Osteoblast (primary cell): ENCODE measurements around the gene BIN1. TPM values are rescaled to one million over a fixed set of nuclear protein-coding genes. Genes with fewer than 3 reads are reported as not detected.
A peak's percentile ranks its signal among the peaks of the same experiment; 100 is the strongest.

Experiments used
- DNase-seq: peaks from one replicate; pipeline ENCODE4 v3.0.0; 2011; ENCODE audit warnings: low spot score, mixed read lengths; ENCODE audit not compliant: insufficient read length; ENCODE audit errors: missing footprints
- H2AFZ ChIP-seq: 2 replicates; pipeline ENCODE4 v1.6.0; 2011; ENCODE audit warnings: mild to moderate bottlenecking, low read length
- H3K27ac ChIP-seq: 2 replicates; pipeline ENCODE4 v1.5.1; 2011; ENCODE audit warnings: mild to moderate bottlenecking, low read depth, low read length, moderate library complexity
- H3K27me3 ChIP-seq: 2 replicates; pipeline ENCODE4 v1.6.0; 2012; ENCODE audit warnings: mild to moderate bottlenecking, control low read depth, inconsistent platforms, low read length, moderate library complexity; ENCODE audit not compliant: insufficient read depth
- H3K36me3 ChIP-seq: 2 replicates; pipeline ENCODE4 v1.5.1; 2011; ENCODE audit warnings: mild to moderate bottlenecking, low read length, control low read depth, moderate library complexity; ENCODE audit not compliant: insufficient read depth
- H3K4me1 ChIP-seq: 2 replicates; pipeline ENCODE4 v1.5.1; 2011; ENCODE audit warnings: mild to moderate bottlenecking, low read length, control low read depth, moderate library complexity; ENCODE audit not compliant: insufficient read depth
- H3K4me2 ChIP-seq: 2 replicates; pipeline ENCODE4 v1.6.0; 2011; ENCODE audit warnings: mild to moderate bottlenecking, low read length; ENCODE audit not compliant: insufficient read depth
- H3K4me3 ChIP-seq: fragments of 200-600 bp; sonication (generic); 3 replicates; pipeline ENCODE4 v1.5.1; 2012; ENCODE audit warnings: mild to moderate bottlenecking, low read length, inconsistent platforms; ENCODE audit not compliant: insufficient read depth
- H3K79me2 ChIP-seq: 2 replicates; pipeline ENCODE4 v1.6.0; 2012; ENCODE audit warnings: mild to moderate bottlenecking, low read length, control low read depth, inconsistent platforms; ENCODE audit not compliant: insufficient read depth
- H3K9me3 ChIP-seq: 2 replicates; pipeline ENCODE4 v1.5.1; 2011; ENCODE audit warnings: low read depth, low read length, control low read depth
- H4K20me1 ChIP-seq: 2 replicates; pipeline ENCODE4 v1.6.0; 2012; ENCODE audit warnings: mild to moderate bottlenecking, low read length, control low read depth; ENCODE audit not compliant: insufficient read depth
- CTCF ChIP-seq: IDR thresholded peaks from 2 replicates; pipeline ENCODE4 v1.5.1; 2011; ENCODE audit warnings: mild to moderate bottlenecking, low read depth, low read length, moderate library complexity; ENCODE audit errors: extremely low read depth
- total RNA-seq: library from RNA; depleted of rRNA; stranded (reverse); fragments of >200 nt; gene quantifications from 2 replicates; pipeline ENCODE4 v1.2.3, GENCODE V29; 2012

Gene BIN1
- total RNA-seq, 1 donor = 85.4 TPM

- TF ChIP-seq CTCF = no peak
- H3K4me3 ChIP-seq = no peak overlapping the region
- H3K27me3 ChIP-seq = no peaks in the 10 kb centered on the region
- DNase-seq = peak; percentile 89
- no peaks in the 10 kb centered on the region for H3K4me1 ChIP-seq
- no peak overlapping the region for H3K4me2 ChIP-seq
- H3K36me3 ChIP-seq = peaks cover 10% of the 10 kb centered on the region
- H3K79me2 ChIP-seq = no peaks in the 10 kb centered on the region
- peaks cover 5% of the 10 kb centered on the region for H4K20me1 ChIP-seq
- no peak overlapping the region for H3K27ac ChIP-seq
- no peaks in the 10 kb centered on the region for H3K9me3 ChIP-seq
- H2AFZ ChIP-seq = no peak overlapping the region
Measured at GRCh38 chr2:127056631-127057370, 50.2 kb downstream of the BIN1 start.

- H3K27ac ChIP-seq = no peak overlapping the region
- no peaks in the 10 kb centered on the region for H3K27me3 ChIP-seq
- no peak for TF ChIP-seq CTCF
- peaks cover 5% of the 10 kb centered on the region for H4K20me1 ChIP-seq
- DNase-seq = peak; percentile 70
- no peaks in the 10 kb centered on the region for H3K79me2 ChIP-seq
- no peaks in the 10 kb centered on the region for H3K4me1 ChIP-seq
- H3K36me3 ChIP-seq = peaks cover 10% of the 10 kb centered on the region
- no peaks in the 10 kb centered on the region for H3K9me3 ChIP-seq
- no peak overlapping the region for H3K4me3 ChIP-seq
- H3K4me2 ChIP-seq = no peak overlapping the region
- H2AFZ ChIP-seq = no peak overlapping the region
Measured at GRCh38 chr2:127056086-127056485, 50.9 kb downstream of the BIN1 start.

DNA sequence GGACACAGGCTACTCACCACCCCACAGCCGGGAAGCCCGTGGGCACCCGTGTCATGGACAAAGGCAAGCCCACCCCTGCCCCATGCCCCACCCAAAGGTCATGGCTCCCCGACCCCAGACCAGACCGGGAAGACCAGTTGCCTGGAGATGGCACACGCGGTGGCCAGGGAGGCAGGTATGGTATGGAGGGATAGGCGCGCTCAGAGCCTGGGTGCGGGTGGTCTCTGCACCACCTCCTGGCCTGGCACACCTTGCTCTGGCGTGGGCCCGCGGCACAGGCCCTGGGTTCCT lies 51.2 kb downstream of the BIN1 start:
- no peaks in the 10 kb centered on the region for H3K4me1 ChIP-seq
- H3K27ac ChIP-seq = no peak overlapping the region
- TF ChIP-seq CTCF = no peak
- no peaks in the 10 kb centered on the region for H3K79me2 ChIP-seq
- H3K27me3 ChIP-seq = no peaks in the 10 kb centered on the region
- no peak overlapping the region for H3K4me2 ChIP-seq
- peaks cover 5% of the 10 kb centered on the region for H4K20me1 ChIP-seq
- H3K36me3 ChIP-seq = peaks cover 10% of the 10 kb centered on the region
- no peaks in the 10 kb centered on the region for H3K9me3 ChIP-seq
- no peak overlapping the region for H3K4me3 ChIP-seq
- H2AFZ ChIP-seq = no peak overlapping the region
- peak; percentile 77 for DNase-seq

GRCh38 chr2:127054996-127055785 lies 51.8 kb downstream of the BIN1 start:
- peak; percentile 80 for DNase-seq
- Histone ChIP-seq H4K20me1 (peaks cover 5% of the 10 kb centered on the region), H3K4me1 (no peaks in the 10 kb centered on the region), H3K27ac (no peak overlapping the region), H2AFZ (no peak overlapping the region), H3K79me2 (no peaks in the 10 kb centered on the region), H3K36me3 (peaks cover 10% of the 10 kb centered on the region), H3K27me3 (no peaks in the 10 kb centered on the region), H3K9me3 (no peaks in the 10 kb centered on the region), H3K4me2 (no peak overlapping the region), H3K4me3 (no peak overlapping the region)
- TF ChIP-seq CTCF = no peak
